IMR-90 (cell line): ENCODE measurements around the gene PPM1J. TPM values are rescaled to one million over a fixed set of nuclear protein-coding genes. Genes with fewer than 3 reads are reported as not detected.
"Not testable (repeated sequence)": the region's sequence is repeated elsewhere in the genome, so short reads cannot be mapped to it uniquely, and the experiment has no call there.

Experiments
- ATAC-seq: fragments of 200-7000 bp; cut with Tn5 transposase; 2 replicates; pipeline ENCODE4 v1.9.1; 2020; ENCODE audit warnings: low read depth, mild to moderate bottlenecking, moderate library complexity
- BruUV-seq: library from RNA; stranded (reverse); fragments of 400-500 nt; replicated peaks from 2 replicates; lab custom pipeline; 2021; lab: Mats Ljungman, UMichigan
- CTCF ChIA-PET: fragments of 300-600 bp; formaldehyde crosslinking; extraction: SDS; loops from one replicate; lab custom pipeline; 2021; ENCODE audit warnings: antibody characterized with exemption; lab: Yijun Ruan, JAX
- POLR2A ChIA-PET: fragments of 300-600 bp; sonication (Branson Sonifier 250); formaldehyde crosslinking; loops from one replicate; lab custom pipeline; 2022; ENCODE audit warnings: antibody characterized with exemption; ENCODE audit not compliant: unreplicated experiment; lab: Charles Lee
- DNase-seq: peaks from one replicate; pipeline ENCODE4 v3.0.0; 2013
- H2AFZ ChIP-seq: replicated peaks from 2 replicates; pipeline ENCODE3; 2013; ENCODE audit warnings: low read length, mild to moderate bottlenecking; ENCODE audit not compliant: poor library complexity
- H2AK5ac ChIP-seq: 2 replicates; pipeline ENCODE4 v1.6.1; 2013; ENCODE audit warnings: low read depth, low read length, inconsistent platforms
- H2AK9ac ChIP-seq: replicated peaks from 2 replicates; pipeline ENCODE3; 2013; ENCODE audit warnings: mild to moderate bottlenecking, low read depth, low read length, moderate library complexity; ENCODE audit not compliant: poor library complexity
- H2BK120ac ChIP-seq: 2 replicates; pipeline ENCODE4 v1.6.1; 2013; ENCODE audit warnings: low read depth, low read length, inconsistent platforms
- H2BK15ac ChIP-seq: 3 replicates; pipeline ENCODE4 v1.6.1; 2013; ENCODE audit warnings: low read depth, low read length, inconsistent platforms
- H2BK20ac ChIP-seq: 2 replicates; pipeline ENCODE4 v1.6.1; 2013; ENCODE audit warnings: low read depth, mild to moderate bottlenecking, inconsistent platforms, low read length, moderate library complexity
- H2BK5ac ChIP-seq: 2 replicates; pipeline ENCODE4 v1.6.1; 2013; ENCODE audit warnings: mild to moderate bottlenecking, low read depth, low read length, inconsistent platforms; ENCODE audit not compliant: poor library complexity, severe bottlenecking
- H3K14ac ChIP-seq: replicated peaks from 2 replicates; pipeline ENCODE4 v1.6.1; 2013; ENCODE audit warnings: low read depth, low read length, inconsistent platforms
- H3K18ac ChIP-seq: 2 replicates; pipeline ENCODE4 v1.6.1; 2013; ENCODE audit warnings: low read depth, low read length, control low read depth
- H3K23ac ChIP-seq: 2 replicates; pipeline ENCODE4 v1.6.1; 2013; ENCODE audit warnings: low read depth, low read length, inconsistent platforms
- H3K27ac ChIP-seq: 2 replicates; pipeline ENCODE4 v1.5.1; 2013; ENCODE audit warnings: mild to moderate bottlenecking, control low read depth, low read length; ENCODE audit not compliant: insufficient read depth
- H3K27me3 ChIP-seq: 2 replicates; pipeline ENCODE4 v1.6.1; 2013; ENCODE audit warnings: low read length; ENCODE audit not compliant: control insufficient read depth, insufficient read depth
- H3K36me3 ChIP-seq: 2 replicates; pipeline ENCODE4 v1.6.1; 2013; ENCODE audit warnings: low read length, mixed read lengths; ENCODE audit not compliant: control insufficient read depth, insufficient read depth
- H3K4ac ChIP-seq: 2 replicates; pipeline ENCODE4 v1.6.1; 2013; ENCODE audit warnings: low read depth, low read length, inconsistent platforms
- H3K4me1 ChIP-seq: 2 replicates; pipeline ENCODE4 v1.6.1; 2013; ENCODE audit warnings: low read length, mixed read lengths; ENCODE audit not compliant: control insufficient read depth, insufficient read depth
- H3K4me2 ChIP-seq: 2 replicates; pipeline ENCODE4 v1.6.1; 2013; ENCODE audit warnings: low read depth, mild to moderate bottlenecking, control low read depth, low read length, moderate library complexity
- H3K4me3 ChIP-seq: 2 replicates; pipeline ENCODE4 v1.5.1; 2013; ENCODE audit warnings: low read depth, mild to moderate bottlenecking, control low read depth, low read length, moderate library complexity; ENCODE audit not compliant: insufficient read depth
- H3K56ac ChIP-seq: 2 replicates; pipeline ENCODE4 v1.6.1; 2013; ENCODE audit warnings: low read length, inconsistent platforms; ENCODE audit not compliant: insufficient read depth; ENCODE audit errors: extremely low read depth
- H3K79me1 ChIP-seq, 2 experiments: 2 replicates each; pipeline ENCODE4 v1.6.1; 2013; ENCODE audit warnings: low read length in 2 of 2, inconsistent platforms in 1 of 2, low read depth in 1 of 2
- H3K9ac ChIP-seq: 2 replicates; pipeline ENCODE4 v1.6.1; 2013; ENCODE audit warnings: low read depth, low read length, control low read depth
- H3K9me1 ChIP-seq: 2 replicates; pipeline ENCODE4 v1.6.1; 2013; ENCODE audit warnings: low read length, inconsistent platforms; ENCODE audit not compliant: insufficient read depth
- H3K9me3 ChIP-seq: 2 replicates; pipeline ENCODE4 v1.6.1; 2013; ENCODE audit warnings: low read length; ENCODE audit not compliant: control insufficient read depth, insufficient read depth
- H4K20me1 ChIP-seq: 2 replicates; pipeline ENCODE4 v1.6.1; 2013; ENCODE audit warnings: low read length, inconsistent platforms; ENCODE audit not compliant: insufficient read depth
- H4K5ac ChIP-seq: 2 replicates; pipeline ENCODE4 v1.6.1; 2013; ENCODE audit warnings: mild to moderate bottlenecking, low read depth, low read length, control low read depth
- H4K8ac ChIP-seq, 2 experiments: 2 replicates each; pipeline ENCODE4 v1.6.1; 2013; ENCODE audit warnings: low read depth in 2 of 2, low read length in 2 of 2, control low read depth in 1 of 2, inconsistent platforms in 1 of 2
- H4K91ac ChIP-seq: 2 replicates; pipeline ENCODE4 v1.6.1; 2013; ENCODE audit warnings: low read depth, low read length, inconsistent platforms; ENCODE audit not compliant: insufficient read depth
- FOS ChIP-seq: fragments of 150-350 bp; IDR thresholded peaks from 2 replicates; pipeline ENCODE4 v1.6.1; 2016; ENCODE audit warnings: low read depth, low read length
- MAZ ChIP-seq: IDR thresholded peaks from 2 replicates; pipeline ENCODE4 v1.6.1; 2012; ENCODE audit warnings: low read depth, mild to moderate bottlenecking, low read length, improper control_type of control experiment, moderate library complexity, borderline replicate concordance
- RAD21 ChIP-seq: IDR thresholded peaks from 2 replicates; pipeline ENCODE4 v1.6.1; 2012; ENCODE audit warnings: low read length, improper control_type of control experiment
- RFX5 ChIP-seq: IDR thresholded peaks from 2 replicates; pipeline ENCODE4 v1.8.0; 2012; ENCODE audit warnings: low read depth, mild to moderate bottlenecking, low read length, moderate library complexity
- SMC3 ChIP-seq: fragments of 150-350 bp; IDR thresholded peaks from 2 replicates; pipeline ENCODE4 v1.6.1; 2016; ENCODE audit warnings: low read depth, mild to moderate bottlenecking, antibody characterized with exemption, low read length, moderate library complexity
- WGBS, 2 experiments: methylation state at CpG; one replicate each; pipeline versions ENCODE4 v1.1.5 to v1.1.7; 2013; ENCODE audit warnings: missing lambda C conversion rate in 2 of 2; ENCODE audit not compliant: insufficient read length in 1 of 2; ENCODE audit errors: extremely low coverage in 2 of 2; 5-methylcytosine and 5-hydroxymethylcytosine counted together
- dilution Hi-C: fragments of 300-500 bp; cut with HindIII; formaldehyde crosslinking; loops from one replicate; pipeline ENCODE4 v1.14.3; 2018; ENCODE audit warnings: low sequenced_read_pairs; ENCODE audit not compliant: unreplicated experiment
- in situ Hi-C: fragments of 300-500 bp; cut with MboI; formaldehyde crosslinking; loops from 3 replicates; pipeline ENCODE4 v1.14.3; 2019; ENCODE audit warnings: low sequenced_read_pairs, inconsistent platforms, mixed read lengths
- intact Hi-C: fragments of 100-400 bp; cut with micrococcal nuclease; formaldehyde crosslinking; loops from 2 replicates; pipeline ENCODE4 v1.10.0; 2022
- polyA plus RNA-seq, 3 experiments: library from polyadenylated mRNA; depleted of rRNA; stranded (reverse); fragments of >200 nt; gene quantifications; 2 replicates each; pipeline ENCODE4 v1.2.3, GENCODE V29; 2012; ENCODE audit warnings: low replicate concordance in 1 of 3
- total RNA-seq: library from RNA; depleted of rRNA; stranded (reverse); fragments of >200 nt; gene quantifications from 2 replicates; pipeline ENCODE4 v1.2.3, GENCODE V29; 2012

PPM1J gene
- total and polyA plus RNA-seq, 2 of the 4 experiments (the other 2 are of a cell fraction): 1.8 to 2.4 TPM

GRCh38 chr1:112729909-112730308, 14.8 kb upstream of the PPM1J start:
- Histone ChIP-seq H3K18ac (no peak overlapping the region), H2BK120ac (no peak overlapping the region; the same call in 1 of the 2 replicates), H2AK5ac (no peak overlapping the region), H3K4me1 (peaks cover 9% of the 10 kb centered on the region), H3K4ac (peak overlapping the region; percentile 12; the same call in 1 of the 2 replicates), H4K91ac (no peak overlapping the region), H3K9ac (no peak overlapping the region), H3K27me3 (no peaks in the 10 kb centered on the region), H3K4me3 (no peak overlapping the region), H3K14ac (peak overlapping the region; percentile 35; the same call in 1 of the 2 replicates), H3K9me1 (peaks cover 3% of the 10 kb centered on the region; the same call in 1 of the 2 replicates), H4K8ac (peak overlapping the region in 1 of 2 experiments; percentile 23; a peak in 1 of 4 replicates), H3K4me2 (no peak overlapping the region), H3K9me3 (no peaks in the 10 kb centered on the region), H4K20me1 (no peaks in the 10 kb centered on the region), H2BK15ac (peak overlapping the region; percentile 64; the same call in 1 of the 3 replicates), H2AK9ac (no peak overlapping the region), H3K79me1 (no peaks in the 10 kb centered on the region), H3K56ac (no peak overlapping the region), H3K27ac (no peak overlapping the region), H3K36me3 (no peaks in the 10 kb centered on the region), H2BK5ac (no peak overlapping the region), H2AFZ (no peak overlapping the region), H2BK20ac (no peak overlapping the region), H4K5ac (no peak overlapping the region), H3K23ac (0 out of 2 replicates have a peak overlapping the region, but pooled peaks have one; percentile 31)
- no TSS peak for BruUV-seq
- ATAC-seq (no peak), DNase-seq (no peak)
- TF ChIP-seq FOS (no peak), RAD21 (no peak), RFX5 (no peak), SMC3 (no peak), MAZ (no peak)
- no CpG with 5 or more reads among the region's 1 CpG for WGBS, 2 experiments
- intact Hi-C loops (no loop called here), dilution Hi-C loops (no loop called here), in situ Hi-C loops (loop anchor here (10.0 kb wide), 1 partner anchor 315 kb away; no protein-coding TSS in a partner anchor)
- ChIA-PET CTCF (interaction anchor here (0.6 to 1.4 kb wide), 4 partner anchors 11 to 343 kb away, joined by 3 to 7 read pairs (median 4); partner anchors contain the start of genes LRIG2 and PPM1J), POLR2A (interaction anchor here (0.6 kb wide), 2 partner anchors 10 to 19 kb away, joined by 4 to 9 read pairs; no protein-coding TSS in a partner anchor)

GRCh38 chr1:112729011-112729410, 13.9 kb upstream of the PPM1J start:
- in situ Hi-C loops: loop anchor here (10.0 kb wide), 1 partner anchor 316 kb away; no protein-coding TSS in a partner anchor
- WGBS, 2 experiments: no CpG with 5 or more reads among the region's 3 CpGs
- H3K27ac ChIP-seq: not testable (repeated sequence)

More at GRCh38 chr1:112729011-112729410, 13.9 kb upstream of the PPM1J start:
- H3K23ac ChIP-seq, H4K91ac ChIP-seq, H2BK120ac ChIP-seq, H4K20me1 ChIP-seq, DNase-seq, H3K27me3 ChIP-seq, H4K5ac ChIP-seq, H3K18ac ChIP-seq, H2AFZ ChIP-seq, H3K9me3 ChIP-seq, dilution Hi-C loops, ATAC-seq, H3K4me3 ChIP-seq, H2AK5ac ChIP-seq, H2AK9ac ChIP-seq, H3K56ac ChIP-seq, H3K14ac ChIP-seq, H3K9ac ChIP-seq, H3K4ac ChIP-seq, BruUV-seq, H4K8ac ChIP-seq, H3K4me2 ChIP-seq, POLR2A ChIA-PET, H2BK20ac ChIP-seq, H3K4me1 ChIP-seq, H3K9me1 ChIP-seq, H3K36me3 ChIP-seq, H2BK15ac ChIP-seq, H2BK5ac ChIP-seq, intact Hi-C loops, H3K79me1 ChIP-seq: not testable (repeated sequence)
- CTCF ChIA-PET: interaction anchor here (0.6 to 1.4 kb wide), 4 partner anchors 14 to 344 kb away, joined by 3 to 6 read pairs (median 4); partner anchors contain the start of genes LRIG2 and PPM1J
